ENCODE results near the gene TENT5C.

The TENT5C gene

GRCh38 chr1:117613969-117614729, 8.3 kb downstream of the TENT5C start:
- no peak for DNase-seq

DNA sequence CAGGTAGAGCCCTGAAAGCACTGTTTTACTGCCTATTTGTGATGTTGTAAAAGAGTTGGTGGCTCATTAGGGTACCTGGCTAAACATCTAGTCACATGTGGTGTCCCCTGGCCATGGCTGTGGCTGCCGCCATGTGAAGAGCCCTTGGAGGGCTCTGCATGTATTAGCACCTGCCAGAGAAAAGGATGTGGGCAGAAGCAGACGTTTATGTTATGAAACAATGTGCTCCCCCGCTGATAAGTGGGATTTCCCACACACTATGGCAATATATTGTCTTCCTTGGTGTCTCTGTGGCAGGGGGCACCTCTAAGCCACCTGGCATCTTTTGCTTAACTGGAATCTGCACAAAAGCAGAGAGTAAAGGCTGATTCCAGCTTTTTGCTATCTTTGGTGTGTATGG, 9.6 kb downstream of the TENT5C start:
- DNase-seq = peak in 1 of 2 experiments; percentile 21

GRCh38 chr1:117616356-117616755, 10.5 kb downstream of the TENT5C start:
- DNase-seq = no peak

DNA sequence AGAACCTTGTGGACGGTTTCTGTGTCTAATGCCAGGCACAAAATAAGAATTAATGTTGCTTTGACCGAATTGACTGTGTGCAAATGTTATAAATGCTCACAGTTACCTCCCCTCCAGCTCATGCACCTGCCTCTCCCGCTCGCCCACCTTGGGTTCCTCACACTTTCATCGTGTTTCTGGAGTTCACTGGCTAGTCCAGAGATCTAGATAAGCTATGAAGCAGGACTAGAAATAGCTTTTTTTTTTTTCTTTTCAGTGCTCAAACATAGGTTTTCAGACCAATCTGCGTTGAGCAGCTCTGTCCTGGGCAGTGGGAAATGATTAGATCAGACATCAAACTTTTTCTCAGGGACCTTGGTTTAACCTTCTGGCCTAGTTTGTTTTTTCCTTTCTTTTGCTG, 11.1 kb downstream of the TENT5C start:
- DNase-seq = no peak

- DNase-seq = no peak
These were observed 12.7 kb downstream of the TENT5C start for GRCh38 chr1:117618450-117619122.

- no peak for DNase-seq
These were observed 14.6 kb downstream of the TENT5C start for GRCh38 chr1:117620440-117620839.

DNA sequence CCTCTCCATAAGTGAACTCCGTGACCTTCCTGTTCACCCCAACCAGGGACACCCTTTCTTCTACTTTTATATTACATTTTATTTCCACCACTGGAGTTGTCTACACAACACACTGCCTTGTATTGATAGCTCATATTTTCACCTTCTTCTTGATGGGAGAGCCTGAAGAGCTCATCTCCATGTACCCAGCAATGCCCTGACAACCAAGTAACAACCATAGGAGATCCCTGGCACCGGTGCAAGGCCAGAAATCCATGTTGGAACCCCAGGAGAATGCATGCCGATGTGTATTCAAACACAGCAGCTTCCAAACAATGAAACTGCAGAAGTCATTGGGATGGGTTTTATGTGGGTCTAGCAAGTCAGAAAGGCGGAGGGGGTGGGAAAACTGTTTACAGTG, 15.5 kb downstream of the TENT5C start:
- no peak for DNase-seq

- DNase-seq = no peak
These were observed 16.9 kb downstream of the TENT5C start for GRCh38 chr1:117622726-117623125.

DNA sequence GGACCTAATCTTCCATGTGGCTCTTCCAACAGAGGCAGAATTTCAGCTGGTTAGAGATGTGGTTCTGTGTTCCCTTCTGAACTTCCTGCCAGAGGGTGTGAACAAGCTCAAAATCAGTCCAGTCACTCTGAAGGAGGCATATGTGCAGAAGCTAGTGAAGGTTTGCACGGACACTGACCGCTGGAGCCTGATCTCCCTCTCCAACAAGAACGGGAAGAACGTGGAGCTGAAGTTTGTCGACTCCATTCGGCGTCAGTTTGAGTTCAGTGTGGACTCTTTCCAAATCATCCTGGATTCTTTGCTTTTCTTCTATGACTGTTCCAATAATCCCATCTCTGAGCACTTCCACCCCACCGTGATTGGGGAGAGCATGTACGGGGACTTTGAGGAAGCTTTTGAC, 17.3 kb downstream of the TENT5C start:
- no peak for DNase-seq

GRCh38 chr1:117623698-117624097, 17.9 kb downstream of the TENT5C start:
- no peak for DNase-seq

DNA sequence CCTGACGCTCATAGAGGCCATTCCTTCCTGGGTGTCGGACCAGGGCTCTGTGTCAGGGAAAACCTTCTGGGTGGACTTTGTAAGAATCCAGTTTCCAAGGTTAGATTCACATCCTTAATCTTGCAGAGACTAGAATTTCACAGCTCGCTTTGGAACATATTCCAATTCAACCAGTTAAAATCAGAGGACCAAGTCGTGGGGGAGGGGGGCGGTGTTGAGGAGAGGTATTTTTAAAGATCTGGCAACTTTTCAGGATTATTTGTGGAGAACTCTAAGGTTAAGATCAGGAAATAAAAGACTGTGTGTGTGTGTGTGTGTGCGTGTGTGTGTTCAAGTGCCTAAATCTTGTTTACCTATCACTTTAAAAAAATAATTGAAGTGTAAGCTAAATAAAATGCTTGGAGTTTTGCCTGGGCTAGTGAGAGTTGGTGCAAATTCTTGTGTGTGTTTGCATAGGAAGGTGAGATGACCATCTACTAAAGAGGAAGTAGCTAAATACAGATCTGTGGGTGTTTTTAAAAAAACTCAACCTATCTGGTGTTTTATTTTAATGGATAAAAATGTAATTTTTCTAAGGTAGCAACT, 21.8 kb downstream of the TENT5C start:
- peak; percentile 16 to 27 for DNase-seq

- DNase-seq = no peak
These were observed 22.5 kb downstream of the TENT5C start for GRCh38 chr1:117628343-117628742.

DNA sequence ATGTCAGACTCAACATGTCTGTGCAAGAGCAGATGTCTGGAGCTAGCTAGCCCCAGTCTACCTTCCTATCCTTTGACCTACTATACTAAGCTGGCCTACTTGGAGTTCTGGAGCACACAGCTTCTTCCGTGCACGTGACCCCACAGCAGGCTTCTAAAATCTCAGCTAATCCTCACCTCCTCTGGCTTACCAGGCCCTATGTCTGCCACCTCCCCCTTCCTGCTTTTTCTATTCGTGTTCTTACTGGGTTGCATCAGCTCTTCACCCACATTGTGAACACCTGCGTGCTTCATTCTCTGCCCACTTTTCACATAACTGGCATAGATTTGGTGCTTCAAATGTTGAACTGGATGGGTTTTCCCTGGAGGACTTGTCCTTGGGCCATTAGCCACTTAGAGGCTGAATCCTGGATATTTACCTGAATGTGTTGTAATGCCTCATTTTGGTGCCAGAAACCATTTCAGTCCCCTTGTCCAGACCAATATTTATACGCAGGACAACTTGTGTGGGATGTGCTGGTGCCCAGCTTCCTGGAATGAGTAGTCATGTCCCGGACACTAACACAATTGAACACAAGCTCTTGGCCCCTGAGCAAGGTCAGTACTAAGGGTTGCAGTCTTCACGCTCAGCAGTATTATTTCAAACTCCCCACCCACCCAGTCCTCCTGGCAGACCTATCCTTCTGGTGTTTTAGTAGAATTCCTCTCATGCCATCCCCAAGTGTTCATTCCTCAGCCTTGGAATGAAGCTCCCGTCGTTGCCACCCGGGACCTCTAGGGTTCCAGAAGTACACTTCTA, 24.0 kb downstream of the TENT5C start:
- DNase-seq = no peak

- no peak for DNase-seq
These were observed 24.7 kb downstream of the TENT5C start for GRCh38 chr1:117630423-117630998.

DNA sequence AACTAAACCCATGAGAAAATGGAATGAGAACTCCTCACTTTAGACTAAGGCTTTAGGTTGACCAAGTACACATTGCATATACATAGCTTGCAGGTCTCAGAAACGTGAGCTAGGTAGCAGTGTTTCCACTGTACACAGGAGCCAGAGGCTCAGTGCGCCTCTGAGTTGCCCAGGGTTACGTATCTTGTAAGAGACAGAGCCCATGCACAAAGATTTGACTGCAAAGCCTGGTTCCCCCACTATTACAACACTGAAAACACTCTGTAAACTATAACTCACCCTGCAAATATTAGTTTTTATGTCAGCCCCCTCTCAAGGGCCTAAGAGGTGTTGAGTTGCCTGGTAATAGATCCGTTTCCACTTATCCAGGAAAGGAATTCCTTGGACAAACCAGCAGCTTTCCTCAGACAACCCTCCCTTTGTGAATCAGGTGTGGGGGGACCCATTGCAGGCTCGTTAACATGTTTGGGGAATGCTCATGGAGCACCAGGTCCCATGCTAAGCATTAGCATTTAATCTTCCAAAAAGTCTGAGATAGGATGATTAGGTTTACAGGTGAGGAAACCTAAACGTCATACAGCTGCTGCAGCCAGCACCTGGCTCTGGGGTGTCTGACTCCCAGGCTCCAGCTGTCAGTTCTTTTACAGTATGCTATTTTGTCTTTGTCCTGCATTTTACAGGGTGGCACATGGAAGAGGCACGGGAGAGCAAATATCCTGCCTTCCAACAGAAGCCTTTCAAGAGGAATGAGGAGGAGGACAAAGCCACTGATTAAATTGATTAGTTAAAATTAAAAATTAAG, 25.7 kb downstream of the TENT5C start:
- DNase-seq = no peak

- no peak for DNase-seq
These were observed 26.6 kb downstream of the TENT5C start for GRCh38 chr1:117632269-117633067.

DNA sequence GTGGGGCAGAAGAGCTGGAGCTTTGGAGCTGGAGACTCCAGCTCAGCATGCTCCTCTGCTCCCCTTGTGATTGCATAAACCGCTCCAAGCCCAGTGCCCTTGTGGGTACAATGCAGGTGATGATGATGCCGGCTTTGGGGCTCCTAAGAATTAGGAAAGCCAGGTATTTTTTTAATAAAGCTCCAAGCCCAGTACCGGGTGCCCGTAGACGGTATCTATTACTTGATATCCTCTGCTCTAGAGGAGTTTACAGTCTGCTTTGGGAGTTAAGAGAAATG, 27.2 kb downstream of the TENT5C start:
- DNase-seq = no peak

DNA sequence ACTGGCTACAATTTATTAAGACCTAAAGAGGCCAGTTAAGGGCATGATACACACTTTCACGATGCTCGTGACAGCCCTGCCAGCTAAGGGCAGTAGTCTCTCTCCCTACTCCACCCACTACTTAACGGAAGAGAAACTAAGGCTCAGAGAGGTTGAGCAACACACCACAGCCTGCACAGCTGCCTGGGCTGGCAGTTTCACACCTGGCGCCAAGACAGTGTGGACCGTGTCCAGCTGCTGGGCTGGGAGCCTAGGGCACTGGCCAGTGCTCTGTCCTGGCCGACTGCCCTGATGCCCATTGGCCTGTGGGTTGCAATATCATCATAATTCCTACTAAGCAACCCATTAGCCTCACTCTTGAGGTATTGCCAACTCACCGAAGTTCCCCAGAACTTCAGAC, 27.6 kb downstream of the TENT5C start:
- no peak for DNase-seq

GRCh38 chr1:117633936-117634335, 28.1 kb downstream of the TENT5C start:
- DNase-seq = no peak

DNA sequence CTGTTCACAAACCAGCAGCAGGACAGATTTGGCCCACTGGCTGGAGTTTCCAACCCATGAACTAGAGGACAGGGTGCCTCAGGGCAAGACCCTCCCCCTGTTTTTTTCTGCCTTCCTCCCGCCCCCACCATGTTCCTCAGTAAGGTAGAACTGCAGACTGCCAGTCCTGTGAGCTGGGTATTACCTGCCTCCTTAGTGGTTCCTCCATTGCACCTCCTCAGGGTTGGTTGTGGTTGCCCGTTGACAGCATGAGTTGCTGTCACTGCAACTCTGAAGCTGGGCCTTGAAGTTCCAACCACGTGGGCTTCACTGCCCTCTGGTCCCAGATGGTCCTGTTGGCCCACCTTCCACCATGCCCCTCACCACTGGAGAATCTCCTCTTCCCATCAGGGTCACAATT, 28.8 kb downstream of the TENT5C start:
- DNase-seq = no peak

GRCh38 chr1:117635805-117636204, 30.0 kb downstream of the TENT5C start:
- no peak for DNase-seq
